ENCODE measurements around the gene CORO1C. TPM values are rescaled to one million over a fixed set of nuclear protein-coding genes. Genes with fewer than 3 reads are reported as not detected.

The CORO1C gene
- total and polyA plus RNA-seq, 4 donors, result 23.2 to 58.6 (median 41.9) TPM

DNA sequence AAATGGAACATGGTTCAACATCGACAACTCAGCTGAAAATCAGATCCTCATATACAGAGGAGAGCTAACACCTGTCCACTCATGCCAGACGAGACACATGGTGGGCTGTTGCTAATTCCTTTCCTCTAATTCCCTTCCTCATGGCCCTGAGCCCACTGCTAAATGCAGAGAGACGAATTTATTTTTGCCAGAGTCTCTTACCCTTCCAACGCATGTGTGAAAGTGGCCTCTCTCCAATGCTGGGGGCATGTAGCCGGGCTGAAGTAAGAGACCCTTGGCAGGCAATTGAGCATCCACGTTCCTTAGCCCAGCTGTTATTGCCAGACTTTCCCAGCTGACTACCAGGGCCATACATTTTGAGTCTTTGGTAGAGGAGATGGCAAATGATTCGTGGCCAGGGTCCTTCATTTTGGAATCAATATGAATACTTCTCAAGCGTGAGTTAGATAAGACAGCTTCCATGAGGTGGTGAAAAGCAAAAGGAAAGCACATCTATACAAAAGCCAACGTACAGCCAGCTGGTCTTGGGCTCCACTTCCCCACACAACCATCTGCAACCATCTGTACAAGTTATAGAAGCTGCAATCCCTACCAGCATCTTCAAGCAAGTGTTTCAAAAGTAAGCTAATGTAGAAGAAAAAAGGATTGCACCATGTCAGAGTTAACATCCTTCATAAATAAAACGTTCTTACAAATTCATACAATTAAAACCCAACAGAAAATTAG lies 28.6 kb downstream of the CORO1C start:
- Histone ChIP-seq H3K4me3 (ENCODE audit: low read depth in 1 of 3, low read length in 3 of 3) (no peak overlapping the region), H3K27ac (ENCODE audit: low read depth in 1 of 2, low read length in 2 of 2) (no peak overlapping the region), H3K36me3 (ENCODE audit: control insufficient read depth in 4 of 4, insufficient read depth in 3 of 4, low read depth in 1 of 4, low read length in 3 of 4) (peaks cover 0 to 19% (median 9%) of the 10 kb centered on the region in 4 donors), H3K9ac (ENCODE audit: low read depth in 1 of 2, low read length in 2 of 2) (no peak overlapping the region), H3K4me1 (ENCODE audit: control insufficient read depth in 4 of 4, insufficient read depth in 4 of 4, low read length in 3 of 4) (no peaks in the 10 kb centered on the region), H3K27me3 (ENCODE audit: control insufficient read depth in 4 of 4, insufficient read depth in 4 of 4, low read length in 3 of 4) (no peaks in the 10 kb centered on the region), H3K9me3 (ENCODE audit: control insufficient read depth in 4 of 4, low read length in 3 of 4) (no peaks in the 10 kb centered on the region)
- 86% methylated on average over 10 of the region's 10 CpGs for WGBS
- no peak for DNase-seq (ENCODE audit: low spot score)
- TF ChIP-seq FOXA1 (IDR thresholded peaks at IDR 0.05) (no peak), TAF1 (conservative IDR thresholded peaks at IDR 0.05) (no peak), JUND (IDR thresholded peaks at IDR 0.05) (no peak)
- TF ChIP-seq, protein P1, sequence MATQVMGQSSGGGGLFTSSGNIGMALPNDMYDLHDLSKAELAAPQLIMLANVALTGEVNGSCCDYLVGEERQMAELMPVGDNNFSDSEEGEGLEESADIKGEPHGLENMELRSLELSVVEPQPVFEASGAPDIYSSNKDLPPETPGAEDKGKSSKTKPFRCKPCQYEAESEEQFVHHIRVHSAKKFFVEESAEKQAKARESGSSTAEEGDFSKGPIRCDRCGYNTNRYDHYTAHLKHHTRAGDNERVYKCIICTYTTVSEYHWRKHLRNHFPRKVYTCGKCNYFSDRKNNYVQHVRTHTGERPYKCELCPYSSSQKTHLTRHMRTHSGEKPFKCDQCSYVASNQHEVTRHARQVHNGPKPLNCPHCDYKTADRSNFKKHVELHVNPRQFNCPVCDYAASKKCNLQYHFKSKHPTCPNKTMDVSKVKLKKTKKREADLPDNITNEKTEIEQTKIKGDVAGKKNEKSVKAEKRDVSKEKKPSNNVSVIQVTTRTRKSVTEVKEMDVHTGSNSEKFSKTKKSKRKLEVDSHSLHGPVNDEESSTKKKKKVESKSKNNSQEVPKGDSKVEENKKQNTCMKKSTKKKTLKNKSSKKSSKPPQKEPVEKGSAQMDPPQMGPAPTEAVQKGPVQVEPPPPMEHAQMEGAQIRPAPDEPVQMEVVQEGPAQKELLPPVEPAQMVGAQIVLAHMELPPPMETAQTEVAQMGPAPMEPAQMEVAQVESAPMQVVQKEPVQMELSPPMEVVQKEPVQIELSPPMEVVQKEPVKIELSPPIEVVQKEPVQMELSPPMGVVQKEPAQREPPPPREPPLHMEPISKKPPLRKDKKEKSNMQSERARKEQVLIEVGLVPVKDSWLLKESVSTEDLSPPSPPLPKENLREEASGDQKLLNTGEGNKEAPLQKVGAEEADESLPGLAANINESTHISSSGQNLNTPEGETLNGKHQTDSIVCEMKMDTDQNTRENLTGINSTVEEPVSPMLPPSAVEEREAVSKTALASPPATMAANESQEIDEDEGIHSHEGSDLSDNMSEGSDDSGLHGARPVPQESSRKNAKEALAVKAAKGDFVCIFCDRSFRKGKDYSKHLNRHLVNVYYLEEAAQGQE (IDR thresholded peaks at IDR 0.05), result no peak

DNA sequence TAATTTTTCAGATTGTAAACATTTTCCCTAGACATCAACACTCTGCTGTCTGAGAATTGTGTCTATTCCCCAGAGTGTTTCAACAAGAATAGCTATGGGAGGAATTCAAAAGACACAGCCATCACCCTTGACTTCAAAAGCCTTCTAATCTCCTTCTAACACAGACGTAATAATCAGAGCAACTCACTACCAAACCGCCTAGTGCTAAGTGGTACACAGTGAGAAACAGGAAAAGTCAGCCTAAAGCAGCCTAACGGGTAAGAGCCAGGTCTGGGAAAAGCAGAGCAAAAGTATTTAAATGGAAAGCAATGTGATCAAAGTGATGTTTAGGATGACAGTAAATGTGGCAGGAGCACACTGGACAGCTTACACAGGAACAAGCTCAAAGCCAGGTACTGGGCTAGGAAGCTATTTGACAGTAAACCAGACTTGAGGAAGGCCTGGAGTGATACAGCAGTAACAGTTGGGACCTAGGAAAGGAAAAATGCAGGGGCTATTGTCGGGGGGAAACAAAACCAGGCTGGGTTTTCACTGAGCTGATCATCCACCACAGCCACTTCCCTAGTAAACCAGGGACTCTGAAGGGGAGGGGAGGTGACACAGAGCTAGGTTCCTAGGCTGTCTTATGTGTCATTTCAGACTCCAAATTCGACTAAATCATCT lies 29.4 kb downstream of the CORO1C start:
- TF ChIP-seq SP1 (IDR thresholded peaks at IDR 0.05), result no peak
- TF ChIP-seq, protein P2, sequence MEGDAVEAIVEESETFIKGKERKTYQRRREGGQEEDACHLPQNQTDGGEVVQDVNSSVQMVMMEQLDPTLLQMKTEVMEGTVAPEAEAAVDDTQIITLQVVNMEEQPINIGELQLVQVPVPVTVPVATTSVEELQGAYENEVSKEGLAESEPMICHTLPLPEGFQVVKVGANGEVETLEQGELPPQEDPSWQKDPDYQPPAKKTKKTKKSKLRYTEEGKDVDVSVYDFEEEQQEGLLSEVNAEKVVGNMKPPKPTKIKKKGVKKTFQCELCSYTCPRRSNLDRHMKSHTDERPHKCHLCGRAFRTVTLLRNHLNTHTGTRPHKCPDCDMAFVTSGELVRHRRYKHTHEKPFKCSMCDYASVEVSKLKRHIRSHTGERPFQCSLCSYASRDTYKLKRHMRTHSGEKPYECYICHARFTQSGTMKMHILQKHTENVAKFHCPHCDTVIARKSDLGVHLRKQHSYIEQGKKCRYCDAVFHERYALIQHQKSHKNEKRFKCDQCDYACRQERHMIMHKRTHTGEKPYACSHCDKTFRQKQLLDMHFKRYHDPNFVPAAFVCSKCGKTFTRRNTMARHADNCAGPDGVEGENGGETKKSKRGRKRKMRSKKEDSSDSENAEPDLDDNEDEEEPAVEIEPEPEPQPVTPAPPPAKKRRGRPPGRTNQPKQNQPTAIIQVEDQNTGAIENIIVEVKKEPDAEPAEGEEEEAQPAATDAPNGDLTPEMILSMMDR (IDR thresholded peaks at IDR 0.05; ENCODE audit: low read depth, low read length, missing input control), result no peak
- TF ChIP-seq RXRA (IDR thresholded peaks at IDR 0.05), result no peak
- no peak for TF ChIP-seq HNF4A (conservative IDR thresholded peaks at IDR 0.05)
- no peak for TF ChIP-seq HNF4G (IDR thresholded peaks at IDR 0.05)
- TF ChIP-seq ATF3 (IDR thresholded peaks at IDR 0.05), result no peak
- no peak for TF ChIP-seq TAF1 (conservative IDR thresholded peaks at IDR 0.05)
- no peak for TF ChIP-seq RAD21 (IDR thresholded peaks at IDR 0.05)
- no peak for TF ChIP-seq FOXA1 (IDR thresholded peaks at IDR 0.05)
- no peak for TF ChIP-seq YY1 (IDR thresholded peaks at IDR 0.05)
- TF ChIP-seq NR2F2 (IDR thresholded peaks at IDR 0.05), result no peak
- TF ChIP-seq EGR1 (IDR thresholded peaks at IDR 0.05; ENCODE audit: low read depth in 2 of 2), result no peak
- no peak for TF ChIP-seq MAX (IDR thresholded peaks at IDR 0.05)
- 72% methylated on average over 5 of the region's 5 CpGs for WGBS
- Histone ChIP-seq H3K9me3 (ENCODE audit: control insufficient read depth in 4 of 4, low read length in 3 of 4) (no peaks in the 10 kb centered on the region), H3K36me3 (ENCODE audit: control insufficient read depth in 4 of 4, insufficient read depth in 3 of 4, low read depth in 1 of 4, low read length in 3 of 4) (peaks cover 0 to 19% (median 9%) of the 10 kb centered on the region in 4 donors), H3K4me1 (ENCODE audit: control insufficient read depth in 4 of 4, insufficient read depth in 4 of 4, low read length in 3 of 4) (no peaks in the 10 kb centered on the region), H3K27ac (ENCODE audit: low read depth in 1 of 2, low read length in 2 of 2) (peak overlapping the region in 1 of 2 donors; percentile 16), H3K9ac (ENCODE audit: low read depth in 1 of 2, low read length in 2 of 2) (no peak overlapping the region), H3K27me3 (ENCODE audit: control insufficient read depth in 4 of 4, insufficient read depth in 4 of 4, low read length in 3 of 4) (no peaks in the 10 kb centered on the region), H3K4me3 (ENCODE audit: low read depth in 1 of 3, low read length in 3 of 3) (no peak overlapping the region)
- DNase-seq (ENCODE audit: low spot score), result no peak

Measured in liver (tissue), 9 donors.